ENCODE data around the gene HOXA11. TPM values are rescaled to one million over a fixed set of nuclear protein-coding genes. Genes with fewer than 3 reads are reported as not detected.
A peak's percentile ranks its signal among the peaks of the same experiment; 100 is the strongest.

The HOXA11 gene
- total RNA-seq, 1 donor from 2014 or later = not detected

DNA sequence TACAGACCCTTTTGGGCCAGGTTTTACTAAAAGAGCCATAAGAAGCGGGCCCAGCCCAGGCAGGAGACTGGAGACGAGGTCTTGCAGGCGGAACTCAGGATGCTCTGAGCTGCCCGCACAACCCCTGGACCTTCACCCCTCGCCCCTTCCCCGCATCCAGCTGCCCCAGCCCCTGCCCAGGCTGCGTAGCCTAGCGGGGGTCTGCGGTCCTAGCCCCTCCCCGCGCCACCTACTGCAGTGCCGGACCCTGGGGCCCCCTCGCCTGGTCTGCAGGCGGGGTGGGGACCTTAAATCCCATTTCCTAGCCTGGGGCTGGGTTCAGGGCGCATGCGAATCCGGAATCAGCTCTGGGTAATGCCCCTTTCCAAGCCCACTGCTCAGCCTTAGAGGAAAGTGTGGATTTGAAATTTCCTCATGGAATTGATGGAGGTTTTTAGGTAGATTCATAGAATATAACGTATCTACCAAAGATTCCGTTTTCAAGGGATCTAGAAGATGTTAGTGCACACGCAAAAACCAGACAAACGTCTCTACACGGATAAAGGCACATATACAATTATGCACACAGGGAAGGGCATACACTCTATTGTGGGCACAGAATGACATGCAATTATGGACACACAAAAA is 32.1 kb downstream of the HOXA11 start:
- no peak for DNase-seq (ENCODE audit: extremely low spot score, unreplicated experiment)
- H3K4me3 Mint-ChIP-seq (ENCODE audit: unreplicated experiment) = no peak overlapping the region
- peaks cover 3% of the 10 kb centered on the region for H3K36me3 Mint-ChIP-seq (ENCODE audit: unreplicated experiment)
- peaks cover 18% of the 10 kb centered on the region for H3K4me1 Mint-ChIP-seq (ENCODE audit: unreplicated experiment)
- H3K27ac Mint-ChIP-seq (ENCODE audit: unreplicated experiment) = no peak overlapping the region
- H3K9me3 Mint-ChIP-seq (ENCODE audit: unreplicated experiment) = peaks cover 2% of the 10 kb centered on the region
- H3K27me3 Mint-ChIP-seq (ENCODE audit: unreplicated experiment) = peaks cover 90% of the 10 kb centered on the region
- TF ChIP-seq, protein P1, sequence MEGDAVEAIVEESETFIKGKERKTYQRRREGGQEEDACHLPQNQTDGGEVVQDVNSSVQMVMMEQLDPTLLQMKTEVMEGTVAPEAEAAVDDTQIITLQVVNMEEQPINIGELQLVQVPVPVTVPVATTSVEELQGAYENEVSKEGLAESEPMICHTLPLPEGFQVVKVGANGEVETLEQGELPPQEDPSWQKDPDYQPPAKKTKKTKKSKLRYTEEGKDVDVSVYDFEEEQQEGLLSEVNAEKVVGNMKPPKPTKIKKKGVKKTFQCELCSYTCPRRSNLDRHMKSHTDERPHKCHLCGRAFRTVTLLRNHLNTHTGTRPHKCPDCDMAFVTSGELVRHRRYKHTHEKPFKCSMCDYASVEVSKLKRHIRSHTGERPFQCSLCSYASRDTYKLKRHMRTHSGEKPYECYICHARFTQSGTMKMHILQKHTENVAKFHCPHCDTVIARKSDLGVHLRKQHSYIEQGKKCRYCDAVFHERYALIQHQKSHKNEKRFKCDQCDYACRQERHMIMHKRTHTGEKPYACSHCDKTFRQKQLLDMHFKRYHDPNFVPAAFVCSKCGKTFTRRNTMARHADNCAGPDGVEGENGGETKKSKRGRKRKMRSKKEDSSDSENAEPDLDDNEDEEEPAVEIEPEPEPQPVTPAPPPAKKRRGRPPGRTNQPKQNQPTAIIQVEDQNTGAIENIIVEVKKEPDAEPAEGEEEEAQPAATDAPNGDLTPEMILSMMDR (IDR thresholded peaks at IDR 0.05) = no peak

DNA sequence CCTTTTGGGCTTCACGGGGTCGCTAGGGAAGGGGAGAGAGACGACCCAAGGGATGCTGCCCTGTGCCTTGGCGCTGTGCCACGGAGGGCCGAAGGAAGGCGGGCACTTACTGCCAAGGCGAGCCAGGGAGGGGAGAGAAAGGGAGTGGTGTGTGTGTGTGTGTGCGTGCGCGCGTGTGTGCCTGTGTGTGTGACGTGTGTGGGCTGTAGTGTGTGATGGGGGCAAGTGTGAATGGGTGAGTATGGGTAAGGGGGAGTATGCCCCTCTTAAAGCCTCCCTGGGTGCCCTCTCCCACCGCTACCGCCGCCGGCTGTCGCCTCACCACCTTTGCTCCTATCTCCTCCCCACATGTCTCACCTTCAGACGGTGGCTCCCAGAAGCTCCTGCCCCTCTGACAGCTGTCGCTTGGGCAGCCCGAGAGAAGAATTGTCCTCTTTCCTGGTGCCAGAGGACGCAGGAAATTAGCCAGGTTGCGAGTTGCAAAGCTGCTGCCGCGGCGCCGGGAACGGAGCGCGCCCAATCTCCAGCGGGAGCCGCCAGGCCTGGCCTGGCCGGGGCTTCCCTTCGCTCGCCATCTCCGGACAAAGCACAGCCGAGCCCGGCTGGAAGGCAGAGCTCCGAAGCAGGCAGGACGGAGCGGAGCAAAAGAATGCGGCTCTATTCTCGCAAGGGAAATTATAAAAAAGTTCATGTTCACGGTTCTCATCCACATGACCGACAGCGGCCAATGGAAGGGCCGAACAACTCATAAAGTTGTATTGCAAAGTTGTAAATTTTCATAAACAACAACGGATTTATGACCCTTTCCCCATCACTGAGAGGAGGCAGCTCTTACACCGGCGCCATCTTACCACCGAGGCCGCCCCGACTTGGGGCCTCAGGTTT is 32.9 kb downstream of the HOXA11 start, which contains the start of gene HOXA3:
TSS of gene HOXA3 (minus strand) at position 653 of the 885 bp plus-strand sequence. CDS start 41,943 bp downstream, outside the sequence.
- H3K27me3 Mint-ChIP-seq (ENCODE audit: unreplicated experiment) = peaks cover 87% of the 10 kb centered on the region
- H3K4me3 Mint-ChIP-seq (ENCODE audit: unreplicated experiment) = peak within 1 kb of the TSS; percentile 64
- H3K36me3 Mint-ChIP-seq (ENCODE audit: unreplicated experiment) = peaks cover 3% of the 10 kb centered on the region
- H3K9me3 Mint-ChIP-seq (ENCODE audit: unreplicated experiment) = no peaks in the 10 kb centered on the region
- DNase-seq (ENCODE audit: extremely low spot score, unreplicated experiment) = no peak
- peaks cover 18% of the 10 kb centered on the region for H3K4me1 Mint-ChIP-seq (ENCODE audit: unreplicated experiment)
- TF ChIP-seq, protein P1 (IDR thresholded peaks at IDR 0.05) = no peak
- H3K27ac Mint-ChIP-seq (ENCODE audit: unreplicated experiment) = no peak within 1 kb of the TSS

GRCh38 chr7:27151341-27151930 is 33.6 kb downstream of the HOXA11 start:
- Mint-ChIP-seq H3K27me3 (ENCODE audit: unreplicated experiment) (peaks cover 90% of the 10 kb centered on the region), H3K4me1 (ENCODE audit: unreplicated experiment) (peaks cover 16% of the 10 kb centered on the region), H3K36me3 (ENCODE audit: unreplicated experiment) (peaks cover 3% of the 10 kb centered on the region), H3K4me3 (ENCODE audit: unreplicated experiment) (peak overlapping the region; percentile 64), H3K27ac (ENCODE audit: unreplicated experiment) (no peak overlapping the region), H3K9me3 (ENCODE audit: unreplicated experiment) (no peaks in the 10 kb centered on the region)
- no peak for DNase-seq (ENCODE audit: extremely low spot score, unreplicated experiment)
- TF ChIP-seq, protein P1 (IDR thresholded peaks at IDR 0.05) = no peak

GRCh38 chr7:27150568-27151340 is 34.3 kb downstream of the HOXA11 start:
- H3K36me3 Mint-ChIP-seq (ENCODE audit: unreplicated experiment) = peaks cover 3% of the 10 kb centered on the region
- no peaks in the 10 kb centered on the region for H3K9me3 Mint-ChIP-seq (ENCODE audit: unreplicated experiment)
- H3K4me3 Mint-ChIP-seq (ENCODE audit: unreplicated experiment) = peak overlapping the region; percentile 64
- peak; percentile 87 for DNase-seq (ENCODE audit: extremely low spot score, unreplicated experiment)
- peaks cover 91% of the 10 kb centered on the region for H3K27me3 Mint-ChIP-seq (ENCODE audit: unreplicated experiment)
- no peak overlapping the region for H3K27ac Mint-ChIP-seq (ENCODE audit: unreplicated experiment)
- peaks cover 16% of the 10 kb centered on the region for H3K4me1 Mint-ChIP-seq (ENCODE audit: unreplicated experiment)
- TF ChIP-seq, protein P1 (IDR thresholded peaks at IDR 0.05) = peak; percentile 85
